Measurements from ENCODE around the gene ANK2.

GRCh38 chr4:113293043-113293560, 243.6 kb downstream of the ANK2 start:
- TF ChIP-seq CTCF (IDR thresholded peaks at IDR 0.05; ENCODE audit: low read length) = no peak
- TF ChIP-seq EZH2 (IDR thresholded peaks at IDR 0.05; ENCODE audit: borderline replicate concordance, low read length) = no peak

Measured in OCI-LY1 (cell line).